Measurements from ENCODE around the gene TRIM67.

The TRIM67 gene

GRCh38 chr1:231188072-231188471, 26.2 kb downstream of the TRIM67 start:
- DNase-seq (ENCODE audit: low read depth): no peak
- no peak overlapping the region for H3K4me3 ChIP-seq (ENCODE audit: low read length)
- TF ChIP-seq CTCF (conservative IDR thresholded peaks at IDR 0.05; ENCODE audit: low read length): no peak

GRCh38 chr1:231188768-231189167, 26.9 kb downstream of the TRIM67 start:
- no peak for TF ChIP-seq CTCF (conservative IDR thresholded peaks at IDR 0.05; ENCODE audit: low read length)
- no peak for DNase-seq (ENCODE audit: low read depth)
- no peak overlapping the region for H3K4me3 ChIP-seq (ENCODE audit: low read length)

GRCh38 chr1:231189683-231190270, 27.9 kb downstream of the TRIM67 start:
- H3K4me3 ChIP-seq (ENCODE audit: low read length): no peak overlapping the region
- TF ChIP-seq CTCF (conservative IDR thresholded peaks at IDR 0.05; ENCODE audit: low read length): no peak
- DNase-seq (ENCODE audit: low read depth): no peak

- no peak overlapping the region for H3K4me3 ChIP-seq (ENCODE audit: low read length)
- no peak for TF ChIP-seq CTCF (conservative IDR thresholded peaks at IDR 0.05; ENCODE audit: low read length)
- no peak for DNase-seq (ENCODE audit: low read depth)
Observed at GRCh38 chr1:231190456-231190855, 28.6 kb downstream of the TRIM67 start.

GRCh38 chr1:231192620-231193163, 30.8 kb downstream of the TRIM67 start:
- no peak for TF ChIP-seq CTCF (conservative IDR thresholded peaks at IDR 0.05; ENCODE audit: low read length)
- H3K4me3 ChIP-seq (ENCODE audit: low read length): no peak overlapping the region
- no peak for DNase-seq (ENCODE audit: low read depth)

- no peak overlapping the region for H3K4me3 ChIP-seq (ENCODE audit: low read length)
- TF ChIP-seq CTCF (conservative IDR thresholded peaks at IDR 0.05; ENCODE audit: low read length): no peak
- DNase-seq (ENCODE audit: low read depth): no peak
Observed at GRCh38 chr1:231193710-231194340, 32.0 kb downstream of the TRIM67 start.

- DNase-seq (ENCODE audit: low read depth): no peak
Observed at GRCh38 chr1:231194476-231194842, 32.6 kb downstream of the TRIM67 start.

More at GRCh38 chr1:231194476-231194842, 32.6 kb downstream of the TRIM67 start:
- no peak overlapping the region for H3K4me3 ChIP-seq (ENCODE audit: low read length)
- TF ChIP-seq CTCF (conservative IDR thresholded peaks at IDR 0.05; ENCODE audit: low read length): no peak
